ENCODE results near the gene DNAH10.

DNAH10 gene

DNA sequence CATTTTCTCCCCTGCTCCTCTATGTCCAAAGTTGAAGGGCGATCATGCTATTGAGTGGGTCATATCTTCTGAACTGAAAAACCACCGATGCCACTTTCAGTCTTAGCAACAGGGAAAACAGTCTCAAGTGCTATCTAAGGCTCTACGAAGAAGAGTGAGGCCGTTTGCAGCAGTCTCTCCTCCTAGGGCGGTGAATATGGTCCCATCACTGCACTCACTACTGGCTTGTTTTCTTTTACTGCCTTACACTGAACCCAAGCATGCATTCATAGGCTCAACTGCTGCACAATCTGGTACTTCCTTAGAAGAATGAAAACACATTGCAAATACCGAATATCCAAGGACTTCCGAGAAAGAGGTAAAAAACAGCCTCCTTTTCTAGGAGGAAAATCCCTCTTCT lies 92.1 kb downstream of the DNAH10 start:
- DNase-seq (ENCODE audit: low read depth), result no peak
- no peak overlapping the region for H3K4me3 ChIP-seq (ENCODE audit: low read depth, low read length)
- in situ Hi-C loops (cut with HindIII; ENCODE audit: low sequenced_read_pairs), result no loop called here
- TF ChIP-seq, protein P1, sequence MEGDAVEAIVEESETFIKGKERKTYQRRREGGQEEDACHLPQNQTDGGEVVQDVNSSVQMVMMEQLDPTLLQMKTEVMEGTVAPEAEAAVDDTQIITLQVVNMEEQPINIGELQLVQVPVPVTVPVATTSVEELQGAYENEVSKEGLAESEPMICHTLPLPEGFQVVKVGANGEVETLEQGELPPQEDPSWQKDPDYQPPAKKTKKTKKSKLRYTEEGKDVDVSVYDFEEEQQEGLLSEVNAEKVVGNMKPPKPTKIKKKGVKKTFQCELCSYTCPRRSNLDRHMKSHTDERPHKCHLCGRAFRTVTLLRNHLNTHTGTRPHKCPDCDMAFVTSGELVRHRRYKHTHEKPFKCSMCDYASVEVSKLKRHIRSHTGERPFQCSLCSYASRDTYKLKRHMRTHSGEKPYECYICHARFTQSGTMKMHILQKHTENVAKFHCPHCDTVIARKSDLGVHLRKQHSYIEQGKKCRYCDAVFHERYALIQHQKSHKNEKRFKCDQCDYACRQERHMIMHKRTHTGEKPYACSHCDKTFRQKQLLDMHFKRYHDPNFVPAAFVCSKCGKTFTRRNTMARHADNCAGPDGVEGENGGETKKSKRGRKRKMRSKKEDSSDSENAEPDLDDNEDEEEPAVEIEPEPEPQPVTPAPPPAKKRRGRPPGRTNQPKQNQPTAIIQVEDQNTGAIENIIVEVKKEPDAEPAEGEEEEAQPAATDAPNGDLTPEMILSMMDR (IDR thresholded peaks at IDR 0.05; ENCODE audit: low read depth, low read length, missing control alignments), result no peak

DNA sequence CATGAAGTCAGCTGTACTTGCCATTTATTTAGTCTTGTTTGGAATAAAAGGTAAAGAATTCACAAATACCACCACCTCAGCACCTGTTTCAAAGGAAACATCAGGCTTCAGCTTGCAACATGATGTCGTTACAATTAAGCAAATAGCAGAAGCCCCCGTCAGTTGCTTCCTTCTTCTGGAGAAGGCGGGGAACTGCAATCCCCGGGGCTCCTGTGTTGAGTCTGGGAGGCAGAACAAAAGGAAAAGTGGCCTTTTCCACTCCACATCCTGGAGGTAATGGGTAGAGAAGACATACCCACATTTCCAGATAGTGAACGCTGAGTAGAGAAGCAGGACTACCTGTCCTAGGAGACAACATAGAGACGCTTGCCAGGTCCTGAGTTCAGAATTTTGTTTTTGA lies 92.8 kb downstream of the DNAH10 start:
- no peak overlapping the region for H3K4me3 ChIP-seq (ENCODE audit: low read depth, low read length)
- TF ChIP-seq, protein P1 (IDR thresholded peaks at IDR 0.05; ENCODE audit: low read depth, low read length, missing control alignments), result no peak
- in situ Hi-C loops (cut with HindIII; ENCODE audit: low sequenced_read_pairs), result no loop called here
- DNase-seq (ENCODE audit: low read depth), result no peak

DNA sequence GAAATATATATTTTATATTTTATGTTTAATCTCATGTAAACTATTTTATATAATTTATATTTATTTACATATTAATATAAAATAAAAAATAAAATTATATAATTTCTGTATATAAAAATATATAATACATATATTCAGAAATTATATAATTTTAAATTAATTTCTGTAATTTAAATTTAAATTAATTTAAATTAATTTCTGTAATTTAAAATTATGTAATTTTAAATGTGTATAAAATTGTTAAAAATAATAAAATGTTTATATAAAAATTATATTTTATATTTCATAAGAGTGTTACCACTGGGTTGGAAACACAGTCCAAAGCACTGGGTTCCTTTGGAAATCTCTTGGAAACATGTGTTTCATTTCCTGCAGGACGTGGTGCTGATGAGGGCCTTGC lies 94.6 kb downstream of the DNAH10 start:
- in situ Hi-C loops (cut with HindIII; ENCODE audit: low sequenced_read_pairs), result no loop called here
- no peak overlapping the region for H3K4me3 ChIP-seq (ENCODE audit: low read depth, low read length)
- TF ChIP-seq, protein P1 (IDR thresholded peaks at IDR 0.05; ENCODE audit: low read depth, low read length, missing control alignments), result no peak
- no peak for DNase-seq (ENCODE audit: low read depth)

DNA sequence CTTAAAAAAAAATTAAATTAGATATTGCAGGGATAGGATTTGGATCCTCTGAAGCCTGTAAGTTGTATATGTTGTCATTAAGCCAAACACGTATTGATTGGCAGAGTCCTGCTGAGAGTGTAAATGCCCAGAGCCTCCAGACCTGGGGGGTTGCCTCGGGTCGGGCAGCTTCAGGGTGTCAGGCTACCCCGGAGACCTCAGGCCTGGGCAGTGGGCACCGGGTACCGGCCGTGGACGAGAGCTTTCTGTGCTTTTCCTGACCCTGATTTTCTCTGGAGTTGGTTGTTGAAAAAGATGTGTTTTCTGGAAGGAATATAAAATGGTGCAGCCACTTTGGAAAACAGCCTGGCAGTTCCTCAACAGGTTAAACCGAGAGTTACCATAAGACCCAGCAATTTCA lies 96.1 kb downstream of the DNAH10 start:
- no peak for DNase-seq (ENCODE audit: low read depth)
- TF ChIP-seq, protein P1 (IDR thresholded peaks at IDR 0.05; ENCODE audit: low read depth, low read length, missing control alignments), result no peak
- H3K4me3 ChIP-seq (ENCODE audit: low read depth, low read length), result no peak overlapping the region
- in situ Hi-C loops (cut with HindIII; ENCODE audit: low sequenced_read_pairs), result no loop called here

DNA sequence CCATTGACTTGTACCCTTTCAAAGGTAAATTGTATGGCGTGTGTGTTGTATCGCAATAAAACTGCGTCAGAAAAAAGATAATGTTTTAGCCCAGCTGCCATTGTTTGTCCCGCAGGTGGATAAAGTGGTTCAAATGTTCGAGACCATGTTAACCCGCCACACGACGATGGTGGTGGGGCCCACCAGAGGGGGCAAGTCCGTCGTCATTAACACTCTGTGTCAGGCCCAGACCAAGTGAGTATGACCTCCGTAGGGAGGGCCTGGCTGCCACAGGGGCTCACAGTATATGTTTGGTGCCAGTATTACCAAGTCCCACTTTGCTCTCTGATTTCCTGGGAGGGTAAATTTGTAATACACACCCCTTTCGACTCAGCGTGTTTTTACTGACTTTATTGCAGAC lies 96.9 kb downstream of the DNAH10 start:
- no peak for DNase-seq (ENCODE audit: low read depth)
- TF ChIP-seq, protein P1 (IDR thresholded peaks at IDR 0.05; ENCODE audit: low read depth, low read length, missing control alignments), result no peak
- in situ Hi-C loops (cut with HindIII; ENCODE audit: low sequenced_read_pairs), result no loop called here
- no peak overlapping the region for H3K4me3 ChIP-seq (ENCODE audit: low read depth, low read length)

DNA sequence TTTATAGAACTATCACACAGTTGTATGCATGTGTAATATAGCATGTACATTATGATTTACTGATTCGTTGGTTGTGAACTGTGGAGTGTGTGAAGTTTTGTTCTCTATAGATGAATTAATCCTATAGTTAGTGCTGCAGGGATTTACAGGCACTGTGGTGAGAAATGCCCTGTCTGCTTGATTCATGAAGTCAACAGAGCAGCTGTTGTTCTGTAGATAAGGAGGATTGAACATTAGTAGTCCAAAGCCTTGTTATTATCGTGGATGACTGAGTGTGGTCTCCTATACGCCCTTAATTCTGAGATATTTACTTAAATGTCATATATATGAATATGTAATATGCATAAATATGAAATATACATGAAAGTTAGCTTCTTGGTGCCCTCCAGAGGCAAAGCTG lies 98.3 kb downstream of the DNAH10 start:
- DNase-seq (ENCODE audit: low read depth), result no peak
- TF ChIP-seq, protein P1 (IDR thresholded peaks at IDR 0.05; ENCODE audit: low read depth, low read length, missing control alignments), result no peak
- in situ Hi-C loops (cut with HindIII; ENCODE audit: low sequenced_read_pairs), result loop anchor here (5.0 kb wide), 2 partner anchors 52 to 78 kb away; no protein-coding TSS in a partner anchor
- H3K4me3 ChIP-seq (ENCODE audit: low read depth, low read length), result no peak overlapping the region

DNA sequence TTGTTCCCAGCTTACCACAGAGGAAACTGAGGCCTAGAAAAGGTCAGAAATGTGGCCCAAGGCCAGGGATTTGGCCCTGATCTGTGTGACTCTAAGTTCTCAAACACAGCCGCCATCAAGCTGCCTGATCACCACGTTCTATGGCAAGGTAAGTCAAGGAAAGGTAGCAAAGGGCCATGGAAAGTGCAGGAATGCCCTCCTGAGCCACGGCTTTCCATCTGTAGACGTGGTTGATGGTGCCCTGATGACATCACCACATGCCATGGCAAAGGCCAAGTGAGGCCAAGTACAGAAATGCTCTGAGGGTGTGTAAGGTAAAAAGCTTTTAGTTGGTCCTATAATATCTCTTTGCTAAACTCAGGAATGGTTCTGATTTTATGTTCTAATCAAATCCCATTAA lies 99.3 kb downstream of the DNAH10 start:
- no peak for DNase-seq (ENCODE audit: low read depth)
- TF ChIP-seq, protein P1 (IDR thresholded peaks at IDR 0.05; ENCODE audit: low read depth, low read length, missing control alignments), result no peak
- in situ Hi-C loops (cut with HindIII; ENCODE audit: low sequenced_read_pairs), result loop anchor here (5.0 kb wide), 2 partner anchors 51 to 79 kb away; no protein-coding TSS in a partner anchor
- no peak overlapping the region for H3K4me3 ChIP-seq (ENCODE audit: low read depth, low read length)
